ENCODE data around the gene RPL4.
A peak's percentile ranks its signal among the peaks of the same experiment; 100 is the strongest.
"Not testable (repeated sequence)": the region's sequence is repeated elsewhere in the genome, so short reads cannot be mapped to it uniquely, and the experiment has no call there.

Gene RPL4

GRCh38 chr15:66504563-66505429, at the start of gene RPL4, which contains the start of gene ZWILCH:
Gene RPL4, minus strand, starts transcription at chr15:66504855. Its CDS starts 65 bp downstream, at chr15:66504790.
Gene ZWILCH, plus strand, starts transcription at chr15:66505326. Its CDS starts 13 bp downstream, at chr15:66505339.
- peak; percentile 84 for DNase-seq

GRCh38 chr15:66545255-66545654, 40.6 kb upstream of the RPL4 start:
- DNase-seq, result no peak

- DNase-seq, result no peak
Observed at GRCh38 chr15:66542896-66543295, 38.2 kb upstream of the RPL4 start.

GRCh38 chr15:66535056-66535455, 30.4 kb upstream of the RPL4 start:
- DNase-seq, result no peak

- DNase-seq, result no peak
Observed at GRCh38 chr15:66524838-66525237, 20.2 kb upstream of the RPL4 start.

GRCh38 chr15:66523926-66524325, 19.3 kb upstream of the RPL4 start:
- no peak for DNase-seq

GRCh38 chr15:66515901-66516322, 11.3 kb upstream of the RPL4 start:
- no peak for DNase-seq

- DNase-seq, result no peak
Observed at GRCh38 chr15:66514586-66514985, 9.9 kb upstream of the RPL4 start.

GRCh38 chr15:66508293-66508883, 3.7 kb upstream of the RPL4 start:
- no peak for DNase-seq

- no peak for DNase-seq
Observed at GRCh38 chr15:66505818-66506217, 1.2 kb upstream of the RPL4 start.

- no peak for DNase-seq
Observed at GRCh38 chr15:66505430-66505811, 766 bp upstream of the RPL4 start.

GRCh38 chr15:66503780-66504562, 684 bp downstream of the RPL4 start:
- DNase-seq, result no peak

- DNase-seq, result not testable (repeated sequence)
Observed at GRCh38 chr15:66503041-66503648, 1.5 kb downstream of the RPL4 start.

- DNase-seq, result no peak
Observed at GRCh38 chr15:66502491-66502890, 2.2 kb downstream of the RPL4 start.

GRCh38 chr15:66500346-66500745, 4.3 kb downstream of the RPL4 start:
- not testable (repeated sequence) for DNase-seq

GRCh38 chr15:66498501-66499386, 5.9 kb downstream of the RPL4 start:
- DNase-seq, result no peak

- DNase-seq, result peak; percentile 99
Observed at GRCh38 chr15:66497502-66498455, 6.9 kb downstream of the RPL4 start, which contains the start of gene SNAPC5. Gene SNAPC5, minus strand, starts transcription at chr15:66497762. Its CDS starts 31 bp downstream, at chr15:66497731.

GRCh38 chr15:66496951-66497501, 7.6 kb downstream of the RPL4 start:
- DNase-seq, result no peak

GRCh38 chr15:66494262-66494661, 10.4 kb downstream of the RPL4 start:
- DNase-seq, result no peak

- DNase-seq, result no peak
Observed at GRCh38 chr15:66491846-66492245, 12.8 kb downstream of the RPL4 start.
